Neural crest cell (in vitro differentiated cells): ENCODE data around the gene C13orf42. TPM values are rescaled to one million over a fixed set of nuclear protein-coding genes. Genes with fewer than 3 reads are reported as not detected.

Experiments
- DNase-seq: peaks from one replicate; pipeline ENCODE4 v3.0.0; 2021; ENCODE audit warnings: low read depth, mixed read lengths, low spot score
- H3K27ac Mint-ChIP-seq: one replicate; pipeline ENCODE4 v1.8.0; 2021; ENCODE audit warnings: mild to moderate bottlenecking, mixed read lengths; ENCODE audit not compliant: unreplicated experiment
- H3K27me3 Mint-ChIP-seq: 2 replicates; pipeline ENCODE4 v1.8.0; 2021; ENCODE audit warnings: low read depth, mild to moderate bottlenecking, mixed read lengths
- H3K36me3 Mint-ChIP-seq: 2 replicates; pipeline ENCODE4 v1.8.0; 2021; ENCODE audit warnings: low read depth, mild to moderate bottlenecking, mixed read lengths
- H3K4me1 Mint-ChIP-seq: 2 replicates; pipeline ENCODE4 v1.8.0; 2021; ENCODE audit warnings: mixed read lengths
- H3K4me3 Mint-ChIP-seq: one replicate; pipeline ENCODE4 v1.8.0; 2021; ENCODE audit warnings: mild to moderate bottlenecking, mixed read lengths
- H3K9me3 Mint-ChIP-seq: 2 replicates; pipeline ENCODE4 v1.8.0; 2021; ENCODE audit warnings: mixed read lengths
- total RNA-seq: library from RNA; stranded (reverse); gene quantifications from 2 replicates; pipeline ENCODE4 v1.2.1, GENCODE V29; 2021
- TF ChIP-seq, protein P1 (sequence below): fragments of 200-600 bp; sonication (generic); conservative IDR thresholded peaks from 2 replicates; pipeline ENCODE4 v1.5.0; 2021; ENCODE audit warnings: antibody characterized with exemption, mild to moderate bottlenecking

Gene C13orf42
- total RNA-seq, 1 donor from 2014 or later, result not detected

- H3K27ac Mint-ChIP-seq, result no peak overlapping the region
- no peak overlapping the region for H3K4me3 Mint-ChIP-seq
- DNase-seq, result no peak
- H3K4me1 Mint-ChIP-seq, result no peaks in the 10 kb centered on the region
- H3K9me3 Mint-ChIP-seq, result peaks cover 6% of the 10 kb centered on the region
- TF ChIP-seq, protein P1, sequence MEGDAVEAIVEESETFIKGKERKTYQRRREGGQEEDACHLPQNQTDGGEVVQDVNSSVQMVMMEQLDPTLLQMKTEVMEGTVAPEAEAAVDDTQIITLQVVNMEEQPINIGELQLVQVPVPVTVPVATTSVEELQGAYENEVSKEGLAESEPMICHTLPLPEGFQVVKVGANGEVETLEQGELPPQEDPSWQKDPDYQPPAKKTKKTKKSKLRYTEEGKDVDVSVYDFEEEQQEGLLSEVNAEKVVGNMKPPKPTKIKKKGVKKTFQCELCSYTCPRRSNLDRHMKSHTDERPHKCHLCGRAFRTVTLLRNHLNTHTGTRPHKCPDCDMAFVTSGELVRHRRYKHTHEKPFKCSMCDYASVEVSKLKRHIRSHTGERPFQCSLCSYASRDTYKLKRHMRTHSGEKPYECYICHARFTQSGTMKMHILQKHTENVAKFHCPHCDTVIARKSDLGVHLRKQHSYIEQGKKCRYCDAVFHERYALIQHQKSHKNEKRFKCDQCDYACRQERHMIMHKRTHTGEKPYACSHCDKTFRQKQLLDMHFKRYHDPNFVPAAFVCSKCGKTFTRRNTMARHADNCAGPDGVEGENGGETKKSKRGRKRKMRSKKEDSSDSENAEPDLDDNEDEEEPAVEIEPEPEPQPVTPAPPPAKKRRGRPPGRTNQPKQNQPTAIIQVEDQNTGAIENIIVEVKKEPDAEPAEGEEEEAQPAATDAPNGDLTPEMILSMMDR, result no peak
- no peaks in the 10 kb centered on the region for H3K27me3 Mint-ChIP-seq
- H3K36me3 Mint-ChIP-seq, result peaks cover 8% of the 10 kb centered on the region
These were observed 25.4 kb upstream of the C13orf42 start for GRCh38 chr13:51136276-51136980.

DNA sequence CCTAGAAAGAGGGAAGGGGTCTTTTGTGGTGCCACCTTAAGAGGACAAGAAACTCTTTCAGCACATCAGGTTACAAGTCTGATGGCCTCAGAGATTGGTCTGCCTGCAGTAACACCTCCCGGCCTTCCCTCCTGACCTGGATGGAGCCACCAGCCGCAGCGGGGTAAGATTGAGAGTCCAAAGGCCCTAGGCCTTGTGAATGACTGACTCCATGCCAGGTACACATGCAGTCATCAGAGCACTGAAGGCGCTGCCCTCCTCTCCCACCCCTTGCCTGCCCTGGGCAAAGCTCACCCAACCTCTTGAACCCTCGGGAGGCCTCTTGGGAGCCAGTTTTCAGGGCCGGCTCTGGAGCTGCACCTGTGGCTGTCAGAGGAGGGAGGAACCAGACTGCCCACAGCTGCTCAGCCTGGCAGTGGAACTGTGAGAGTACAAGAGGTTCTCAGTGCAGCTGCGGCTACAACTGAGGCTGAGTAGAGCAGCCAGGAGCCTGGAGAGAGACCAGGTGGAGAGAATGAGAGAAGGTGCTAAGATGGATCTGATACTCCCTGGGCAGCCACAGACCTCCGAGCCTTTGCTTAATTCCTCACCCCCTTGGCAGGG, 23.8 kb upstream of the C13orf42 start:
- no peak for DNase-seq
- Mint-ChIP-seq H3K27me3 (no peaks in the 10 kb centered on the region), H3K4me3 (no peak overlapping the region), H3K27ac (no peak overlapping the region), H3K36me3 (peaks cover 8% of the 10 kb centered on the region), H3K4me1 (no peaks in the 10 kb centered on the region), H3K9me3 (peaks cover 9% of the 10 kb centered on the region)
- TF ChIP-seq, protein P1, result no peak

- no peak for DNase-seq
- Mint-ChIP-seq H3K27me3 (no peaks in the 10 kb centered on the region), H3K9me3 (peaks cover 15% of the 10 kb centered on the region), H3K4me1 (no peaks in the 10 kb centered on the region), H3K4me3 (no peak overlapping the region), H3K36me3 (peaks cover 11% of the 10 kb centered on the region), H3K27ac (no peak overlapping the region)
- TF ChIP-seq, protein P1, result no peak
These were observed 19.3 kb upstream of the C13orf42 start for GRCh38 chr13:51130348-51130747.

DNA sequence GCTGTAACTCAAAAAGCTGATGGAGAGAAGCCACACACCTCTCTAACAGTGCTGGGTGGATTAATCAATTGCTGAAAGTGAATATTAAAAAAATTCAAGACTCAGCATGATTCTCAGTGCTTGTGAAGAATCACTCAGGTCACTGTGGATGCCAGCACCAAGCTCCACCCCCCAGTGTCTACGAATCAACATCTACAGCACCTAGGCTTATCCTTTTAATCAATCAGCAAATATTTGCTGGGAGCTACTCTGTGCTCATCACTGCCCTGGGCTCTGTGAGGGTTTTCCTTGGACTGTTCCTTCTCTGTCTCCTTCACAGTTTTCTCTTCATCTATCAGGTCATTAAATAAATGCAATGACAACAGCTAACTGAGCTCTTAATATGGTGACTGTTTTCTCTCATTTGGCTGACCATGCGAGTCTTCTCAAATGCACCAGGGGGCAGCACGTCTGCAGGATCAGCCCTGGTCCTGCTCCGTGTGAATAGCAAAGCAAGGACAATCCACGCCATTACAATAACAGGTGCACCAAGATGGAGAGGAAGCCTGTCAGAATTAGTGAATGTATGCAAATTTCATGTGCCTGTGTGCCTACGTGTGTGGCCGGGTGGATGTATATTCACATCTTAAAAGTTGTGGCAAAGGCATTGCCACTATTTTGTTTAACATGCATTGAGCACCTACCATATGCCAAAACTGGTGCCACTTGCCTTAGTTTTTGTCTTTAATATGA, 14.6 kb upstream of the C13orf42 start:
- Mint-ChIP-seq H3K9me3 (peaks cover 9% of the 10 kb centered on the region), H3K4me3 (no peak overlapping the region), H3K4me1 (no peaks in the 10 kb centered on the region), H3K27me3 (peaks cover 12% of the 10 kb centered on the region), H3K36me3 (peaks cover 3% of the 10 kb centered on the region), H3K27ac (no peak overlapping the region)
- DNase-seq, result peak; percentile 57
- TF ChIP-seq, protein P1, result peak; percentile 90

GRCh38 chr13:51122868-51123566, 11.9 kb upstream of the C13orf42 start:
- H3K9me3 Mint-ChIP-seq, result peaks cover under 1% of the 10 kb centered on the region
- H3K4me3 Mint-ChIP-seq, result no peak overlapping the region

More at GRCh38 chr13:51122868-51123566, 11.9 kb upstream of the C13orf42 start:
- no peak for DNase-seq
- Mint-ChIP-seq H3K27me3 (peaks cover 12% of the 10 kb centered on the region), H3K4me1 (no peaks in the 10 kb centered on the region), H3K36me3 (no peaks in the 10 kb centered on the region), H3K27ac (no peak overlapping the region)
- TF ChIP-seq, protein P1, result no peak
